Hepatocyte (in vitro differentiated cells): Measurements from ENCODE around the gene SYNGR1.

Experiments used
- CTCF ChIP-seq: fragments of 200-600 bp; sonication (generic); IDR thresholded peaks from 2 replicates; pipeline ENCODE4 v1.5.1; 2016; ENCODE audit warnings: antibody characterized with exemption, mild to moderate bottlenecking; ENCODE audit not compliant: poor library complexity
- EZH2 ChIP-seq: fragments of 200-600 bp; sonication (generic); IDR thresholded peaks from 2 replicates; pipeline ENCODE4 v1.6.1; 2016; ENCODE audit warnings: antibody characterized with exemption, mild to moderate bottlenecking, borderline replicate concordance

GRCh38 chr22:39365492-39365780, 15.6 kb downstream of the SYNGR1 start:
- no peak for TF ChIP-seq CTCF
- TF ChIP-seq EZH2 = no peak
